ENCODE data around the gene PDCL3.

DNA sequence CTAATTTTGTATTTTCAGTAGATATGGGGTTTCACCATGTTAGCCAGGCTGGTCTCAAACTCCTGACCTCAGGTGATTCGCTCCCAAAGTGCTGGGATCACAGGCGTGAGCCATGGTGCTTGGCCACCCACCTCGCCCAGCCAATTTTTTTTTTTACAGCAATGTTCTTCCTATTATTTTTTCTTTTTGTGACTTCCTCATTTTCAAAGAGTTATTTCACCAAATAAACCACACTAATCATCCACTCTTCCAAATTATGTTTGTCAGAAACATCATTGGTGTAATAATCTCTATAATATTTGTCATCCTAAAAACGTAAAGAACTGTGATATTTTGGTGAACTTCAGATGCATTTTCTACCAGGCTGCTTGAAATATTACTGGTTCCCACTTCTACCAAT, 16.3 kb upstream of the PDCL3 start:
- TF ChIP-seq, protein P1, sequence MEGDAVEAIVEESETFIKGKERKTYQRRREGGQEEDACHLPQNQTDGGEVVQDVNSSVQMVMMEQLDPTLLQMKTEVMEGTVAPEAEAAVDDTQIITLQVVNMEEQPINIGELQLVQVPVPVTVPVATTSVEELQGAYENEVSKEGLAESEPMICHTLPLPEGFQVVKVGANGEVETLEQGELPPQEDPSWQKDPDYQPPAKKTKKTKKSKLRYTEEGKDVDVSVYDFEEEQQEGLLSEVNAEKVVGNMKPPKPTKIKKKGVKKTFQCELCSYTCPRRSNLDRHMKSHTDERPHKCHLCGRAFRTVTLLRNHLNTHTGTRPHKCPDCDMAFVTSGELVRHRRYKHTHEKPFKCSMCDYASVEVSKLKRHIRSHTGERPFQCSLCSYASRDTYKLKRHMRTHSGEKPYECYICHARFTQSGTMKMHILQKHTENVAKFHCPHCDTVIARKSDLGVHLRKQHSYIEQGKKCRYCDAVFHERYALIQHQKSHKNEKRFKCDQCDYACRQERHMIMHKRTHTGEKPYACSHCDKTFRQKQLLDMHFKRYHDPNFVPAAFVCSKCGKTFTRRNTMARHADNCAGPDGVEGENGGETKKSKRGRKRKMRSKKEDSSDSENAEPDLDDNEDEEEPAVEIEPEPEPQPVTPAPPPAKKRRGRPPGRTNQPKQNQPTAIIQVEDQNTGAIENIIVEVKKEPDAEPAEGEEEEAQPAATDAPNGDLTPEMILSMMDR (IDR thresholded peaks at IDR 0.05), result no peak
- TF ChIP-seq POLR2A (IDR thresholded peaks at IDR 0.05), result no peak

All from esophagus squamous epithelium (tissue), 4 donors.